ENCODE results near the gene USP47. TPM values are rescaled to one million over a fixed set of nuclear protein-coding genes. Genes with fewer than 3 reads are reported as not detected.

USP47 gene
- total and polyA plus RNA-seq, 2 of the 8 experiments (the other 6 are each of a cell fraction or from before 2014, with no cell fraction given): 4.2 to 21.3 TPM

GRCh38 chr11:11956006-11956405 is 114.2 kb downstream of the USP47 start:
- Histone ChIP-seq H3K4me2 (ENCODE audit: insufficient read depth in 1 of 2, low read depth in 2 of 2, low read length in 2 of 2) (no peak overlapping the region), H3K27me3 (replicated peaks in 1 of 4; ENCODE audit: control insufficient read depth in 3 of 4, extremely low read depth in 1 of 4, insufficient read depth in 3 of 4, low read length in 3 of 4) (no peaks in the 10 kb centered on the region), H3K27ac (ENCODE audit: low read depth, low read length) (no peak overlapping the region), H2BK20ac (ENCODE audit: low read length) (no peak overlapping the region), H3K23me2 (ENCODE audit: low read depth, low read length) (no peaks in the 10 kb centered on the region), H2AFZ (ENCODE audit: low read length) (no peak overlapping the region), H3K4me1 (replicated peaks in 1 of 4; ENCODE audit: control insufficient read depth in 3 of 4, insufficient read depth in 4 of 4, low read length in 3 of 4) (no peaks in the 10 kb centered on the region), H3K4ac (replicated peaks; ENCODE audit: insufficient read length, low read depth, low read length) (no peak overlapping the region), H3K79me1 (ENCODE audit: low read depth, low read length) (no peaks in the 10 kb centered on the region), H3K18ac (ENCODE audit: extremely low read depth, low read length) (no peak overlapping the region), H4K8ac (ENCODE audit: extremely low read depth, insufficient read depth, low read length) (no peak overlapping the region), H2AK5ac (ENCODE audit: low read depth, low read length) (no peak overlapping the region), H4K5ac (ENCODE audit: insufficient read length, low read depth, low read length) (no peak overlapping the region), H3K36me3 (ENCODE audit: control insufficient read depth in 2 of 4, insufficient read depth in 4 of 4, low read length in 3 of 4) (peaks cover 0 to 32% (median 13%) of the 10 kb centered on the region in 4 experiments; a peak in 5 of 8 replicates), H3K9ac (replicated peaks in 1 of 4; ENCODE audit: extremely low read depth in 1 of 4, low read depth in 3 of 4, low read length in 3 of 4) (no peak overlapping the region), H2BK120ac (replicated peaks; ENCODE audit: low read depth, low read length) (no peak overlapping the region), H4K91ac (replicated peaks; ENCODE audit: insufficient read length, low read length) (no peak overlapping the region), H2BK15ac (ENCODE audit: low read length) (no peak overlapping the region), H3K56ac (replicated peaks; ENCODE audit: insufficient read length, low read depth, low read length) (no peak overlapping the region), H2BK12ac (ENCODE audit: low read depth, low read length) (no peak overlapping the region), H3K23ac (ENCODE audit: insufficient read length) (no peak overlapping the region), H3K9me3 (ENCODE audit: insufficient read depth in 2 of 2, low read depth in 1 of 2, low read length in 1 of 2) (no peaks in the 10 kb centered on the region), H3K79me2 (ENCODE audit: control insufficient read depth in 1 of 2, insufficient read depth in 2 of 2, low read length in 2 of 2) (no peaks in the 10 kb centered on the region), H3K4me3 (ENCODE audit: extremely low read depth in 1 of 4, insufficient read depth in 2 of 4, low read depth in 3 of 4, low read length in 4 of 4) (no peak overlapping the region), H2BK5ac (ENCODE audit: low read depth, low read length) (no peak overlapping the region), H3K14ac (ENCODE audit: insufficient read length) (no peak overlapping the region), H4K20me1 (replicated peaks in 1 of 2; ENCODE audit: control insufficient read depth in 1 of 2, insufficient read depth in 2 of 2, low read length in 2 of 2) (no peaks in the 10 kb centered on the region)
- DNase-seq (ENCODE audit: low read depth in 1 of 2, low spot score in 2 of 2): no peak
- POLR2A ChIA-PET (ENCODE audit: partially characterized antibody): interaction anchor here (1.4 kb wide), 1 partner anchor 8 kb away, joined by 4 read pairs; no protein-coding TSS in a partner anchor
- WGBS, 2 experiments (ENCODE audit: extremely low coverage in 1 of 2, insufficient coverage in 1 of 2, insufficient read length in 1 of 2, insufficient replicate concordance in 2 of 2, low coverage in 1 of 2, low lambda C conversion rate in 2 of 2, missing lambda C conversion rate in 1 of 2): 92% methylated on average over 5 of the region's 5 CpGs; no CpG with 5 or more reads in 1 of the 2 experiments
- CTCF ChIA-PET (ENCODE audit: partially characterized antibody): interaction anchor here (0.9 to 5.3 kb wide), 4 partner anchors 8 to 326 kb away, joined by 3 to 34 read pairs (median 4); no protein-coding TSS in a partner anchor
- no peak for FAIRE-seq
- TF ChIP-seq SIRT6 (IDR thresholded peaks at IDR 0.05; ENCODE audit: low read length): no peak
- TF ChIP-seq RNF2 (IDR thresholded peaks at IDR 0.05; ENCODE audit: borderline replicate concordance, low read depth, low read length, missing control alignments, poor library complexity, severe bottlenecking): no peak
- TF ChIP-seq BCL11A (IDR thresholded peaks at IDR 0.05; ENCODE audit: low read depth in 2 of 2, low read length in 2 of 2): no peak
- no peak for TF ChIP-seq SP1 (IDR thresholded peaks at IDR 0.05; ENCODE audit: low read depth, low read length)
- no peak for TF ChIP-seq TAF1 (IDR thresholded peaks at IDR 0.05; ENCODE audit: low read depth, low read length)
- no peak for TF ChIP-seq TBP (IDR thresholded peaks at IDR 0.05; ENCODE audit: low read depth, low read length)
- no peak for TF ChIP-seq CTBP2 (IDR thresholded peaks at IDR 0.05; ENCODE audit: borderline replicate concordance, insufficient read depth, insufficient read length, low read length)
- TF ChIP-seq KDM5A (IDR thresholded peaks at IDR 0.05; ENCODE audit: low read length): no peak
- no peak for TF ChIP-seq RXRA (IDR thresholded peaks at IDR 0.05; ENCODE audit: insufficient read depth, low read depth, low read length)
- no peak for TF ChIP-seq POLR2A (IDR thresholded peaks at IDR 0.05; ENCODE audit: control extremely low read depth in 1 of 2, low read depth in 2 of 2, low read length in 2 of 2)
- no peak for TF ChIP-seq TEAD4 (IDR thresholded peaks at IDR 0.05; ENCODE audit: low read depth, low read length)
